ENCODE measurements around the gene MEGF6.

GRCh38 chr1:3465935-3466321 is 145.4 kb downstream of the MEGF6 start:
- TF ChIP-seq EZH2 (IDR thresholded peaks at IDR 0.05): no peak
- no peak for TF ChIP-seq FOXP2 (optimal IDR thresholded peaks at IDR 0.05; ENCODE audit: control extremely low read depth, extremely low read length, insufficient read depth)
- no peak for TF ChIP-seq POLR2AphosphoS5 (IDR thresholded peaks at IDR 0.05; ENCODE audit: borderline replicate concordance, low read depth, low read length)
